H1 (cell line): ENCODE measurements around the gene P4HA1. TPM values are rescaled to one million over a fixed set of nuclear protein-coding genes. Genes with fewer than 3 reads are reported as not detected.

Experiments
- CHD2 ChIP-seq: IDR thresholded peaks from 2 replicates; pipeline ENCODE4 v1.6.1; 2012; ENCODE audit warnings: low read length, improper control_type of control experiment
- EGR1 ChIP-seq: IDR thresholded peaks from 2 replicates; pipeline ENCODE4 v1.6.1; 2011; ENCODE audit warnings: low read depth, low read length, borderline replicate concordance
- EP300 ChIP-seq, 2 experiments: IDR thresholded peaks; 1 replicate in 1 of 2; 2 replicates in 1 of 2; pipeline ENCODE4 v1.6.1; 2011 to 2012; ENCODE audit warnings: low read depth in 2 of 2, low read length in 2 of 2, mild to moderate bottlenecking in 2 of 2, borderline replicate concordance in 1 of 2, inconsistent platforms in 1 of 2, moderate library complexity in 1 of 2
- KDM1A ChIP-seq: fragments of 200-600, 300-600 bp; sonication (generic); IDR thresholded peaks from 2 replicates; pipeline ENCODE4 v1.7.1; 2016; ENCODE audit warnings: mild to moderate bottlenecking, low read length, borderline replicate concordance
- PHF8 ChIP-seq: fragments of 200-600 bp; sonication (generic); conservative IDR thresholded peaks from 2 replicates; pipeline ENCODE4 v1.7.1; 2012; ENCODE audit warnings: low read depth, mild to moderate bottlenecking, inconsistent platforms, low read length, moderate library complexity
- SIRT6 ChIP-seq: IDR thresholded peaks from one replicate; pipeline ENCODE4 v1.7.1; 2012; ENCODE audit warnings: low read length, inconsistent platforms
- SIX5 ChIP-seq: IDR thresholded peaks from 2 replicates; pipeline ENCODE4 v1.6.1; 2011; ENCODE audit warnings: mild to moderate bottlenecking, low read depth, low read length
- polyA plus RNA-seq, 7 experiments: library from polyadenylated mRNA; depleted of rRNA in 3 of 7; stranded (reverse) in 5 of 7; unstranded in 2 of 7; fragments of >200 nt in 5 of 7; fragments of 200-250 nt in 2 of 7; gene quantifications; 1 replicate in 5 of 7; 2 replicates in 1 of 7; 4 replicates in 1 of 7; pipeline versions ENCODE4 v1.2.1 to v1.2.3, GENCODE V29; 2011 to 2013; ENCODE audit warnings: missing spikeins in 2 of 7, mixed read lengths in 2 of 7
- total RNA-seq: library from RNA; stranded (reverse); fragmentation: NEBNext Ultra II Directional; extraction: Animal tissue kit (Norgen Biotek cat#: 25700); gene quantifications from 2 replicates; pipeline ENCODE4 v1.2.1, GENCODE V29; 2021

P4HA1 gene
- total and polyA plus RNA-seq, 2 of the 8 experiments (the other 6 are each of a cell fraction or from before 2014, with no cell fraction given) = 12.0 to 25.7 TPM

- TF ChIP-seq EGR1 = no peak
- no peak for TF ChIP-seq EP300 (IDR thresholded peaks at IDR 0.05; ENCODE audit: borderline replicate concordance in 1 of 2, low read depth in 2 of 2, low read length in 2 of 2)
- TF ChIP-seq SIX5 = no peak
- no peak for TF ChIP-seq KDM1A
- no peak for TF ChIP-seq PHF8
- no peak for TF ChIP-seq CHD2
- no peak for TF ChIP-seq SIRT6
Observed at GRCh38 chr10:73019100-73019499, 77.6 kb downstream of the P4HA1 start (continued).
